IMR-90 (cell line): Measurements from ENCODE around the gene SPATA13. TPM values are rescaled to one million over a fixed set of nuclear protein-coding genes. Genes with fewer than 3 reads are reported as not detected.

Experiments
- ATAC-seq: fragments of 200-7000 bp; cut with Tn5 transposase; 2 replicates; pipeline ENCODE4 v1.9.1; 2020; ENCODE audit warnings: low read depth, mild to moderate bottlenecking, moderate library complexity
- BruUV-seq: library from RNA; stranded (reverse); fragments of 400-500 nt; replicated peaks from 2 replicates; lab custom pipeline; 2021; lab: Mats Ljungman, UMichigan
- CTCF ChIA-PET: fragments of 300-600 bp; formaldehyde crosslinking; extraction: SDS; loops from one replicate; lab custom pipeline; 2021; ENCODE audit warnings: antibody characterized with exemption; lab: Yijun Ruan, JAX
- POLR2A ChIA-PET: fragments of 300-600 bp; sonication (Branson Sonifier 250); formaldehyde crosslinking; loops from one replicate; lab custom pipeline; 2022; ENCODE audit warnings: antibody characterized with exemption; ENCODE audit not compliant: unreplicated experiment; lab: Charles Lee
- DNase-seq: peaks from one replicate; pipeline ENCODE4 v3.0.0; 2013
- H2AFZ ChIP-seq: replicated peaks from 2 replicates; pipeline ENCODE3; 2013; ENCODE audit warnings: low read length, mild to moderate bottlenecking; ENCODE audit not compliant: poor library complexity
- H2AK5ac ChIP-seq: 2 replicates; pipeline ENCODE4 v1.6.1; 2013; ENCODE audit warnings: low read depth, low read length, inconsistent platforms
- H2AK9ac ChIP-seq: replicated peaks from 2 replicates; pipeline ENCODE3; 2013; ENCODE audit warnings: mild to moderate bottlenecking, low read depth, low read length, moderate library complexity; ENCODE audit not compliant: poor library complexity
- H2BK120ac ChIP-seq: 2 replicates; pipeline ENCODE4 v1.6.1; 2013; ENCODE audit warnings: low read depth, low read length, inconsistent platforms
- H2BK15ac ChIP-seq: 3 replicates; pipeline ENCODE4 v1.6.1; 2013; ENCODE audit warnings: low read depth, low read length, inconsistent platforms
- H2BK20ac ChIP-seq: 2 replicates; pipeline ENCODE4 v1.6.1; 2013; ENCODE audit warnings: low read depth, mild to moderate bottlenecking, inconsistent platforms, low read length, moderate library complexity
- H2BK5ac ChIP-seq: 2 replicates; pipeline ENCODE4 v1.6.1; 2013; ENCODE audit warnings: mild to moderate bottlenecking, low read depth, low read length, inconsistent platforms; ENCODE audit not compliant: poor library complexity, severe bottlenecking
- H3K14ac ChIP-seq: replicated peaks from 2 replicates; pipeline ENCODE4 v1.6.1; 2013; ENCODE audit warnings: low read depth, low read length, inconsistent platforms
- H3K18ac ChIP-seq: 2 replicates; pipeline ENCODE4 v1.6.1; 2013; ENCODE audit warnings: low read depth, low read length, control low read depth
- H3K23ac ChIP-seq: 2 replicates; pipeline ENCODE4 v1.6.1; 2013; ENCODE audit warnings: low read depth, low read length, inconsistent platforms
- H3K27ac ChIP-seq: 2 replicates; pipeline ENCODE4 v1.5.1; 2013; ENCODE audit warnings: mild to moderate bottlenecking, control low read depth, low read length; ENCODE audit not compliant: insufficient read depth
- H3K27me3 ChIP-seq: 2 replicates; pipeline ENCODE4 v1.6.1; 2013; ENCODE audit warnings: low read length; ENCODE audit not compliant: control insufficient read depth, insufficient read depth
- H3K36me3 ChIP-seq: 2 replicates; pipeline ENCODE4 v1.6.1; 2013; ENCODE audit warnings: low read length, mixed read lengths; ENCODE audit not compliant: control insufficient read depth, insufficient read depth
- H3K4ac ChIP-seq: 2 replicates; pipeline ENCODE4 v1.6.1; 2013; ENCODE audit warnings: low read depth, low read length, inconsistent platforms
- H3K4me1 ChIP-seq: 2 replicates; pipeline ENCODE4 v1.6.1; 2013; ENCODE audit warnings: low read length, mixed read lengths; ENCODE audit not compliant: control insufficient read depth, insufficient read depth
- H3K4me2 ChIP-seq: 2 replicates; pipeline ENCODE4 v1.6.1; 2013; ENCODE audit warnings: low read depth, mild to moderate bottlenecking, control low read depth, low read length, moderate library complexity
- H3K4me3 ChIP-seq: 2 replicates; pipeline ENCODE4 v1.5.1; 2013; ENCODE audit warnings: low read depth, mild to moderate bottlenecking, control low read depth, low read length, moderate library complexity; ENCODE audit not compliant: insufficient read depth
- H3K56ac ChIP-seq: 2 replicates; pipeline ENCODE4 v1.6.1; 2013; ENCODE audit warnings: low read length, inconsistent platforms; ENCODE audit not compliant: insufficient read depth; ENCODE audit errors: extremely low read depth
- H3K79me1 ChIP-seq, 2 experiments: 2 replicates each; pipeline ENCODE4 v1.6.1; 2013; ENCODE audit warnings: low read length in 2 of 2, inconsistent platforms in 1 of 2, low read depth in 1 of 2
- H3K9ac ChIP-seq: 2 replicates; pipeline ENCODE4 v1.6.1; 2013; ENCODE audit warnings: low read depth, low read length, control low read depth
- H3K9me1 ChIP-seq: 2 replicates; pipeline ENCODE4 v1.6.1; 2013; ENCODE audit warnings: low read length, inconsistent platforms; ENCODE audit not compliant: insufficient read depth
- H3K9me3 ChIP-seq: 2 replicates; pipeline ENCODE4 v1.6.1; 2013; ENCODE audit warnings: low read length; ENCODE audit not compliant: control insufficient read depth, insufficient read depth
- H4K20me1 ChIP-seq: 2 replicates; pipeline ENCODE4 v1.6.1; 2013; ENCODE audit warnings: low read length, inconsistent platforms; ENCODE audit not compliant: insufficient read depth
- H4K5ac ChIP-seq: 2 replicates; pipeline ENCODE4 v1.6.1; 2013; ENCODE audit warnings: mild to moderate bottlenecking, low read depth, low read length, control low read depth
- H4K8ac ChIP-seq, 2 experiments: 2 replicates each; pipeline ENCODE4 v1.6.1; 2013; ENCODE audit warnings: low read depth in 2 of 2, low read length in 2 of 2, control low read depth in 1 of 2, inconsistent platforms in 1 of 2
- H4K91ac ChIP-seq: 2 replicates; pipeline ENCODE4 v1.6.1; 2013; ENCODE audit warnings: low read depth, low read length, inconsistent platforms; ENCODE audit not compliant: insufficient read depth
- CHD1 ChIP-seq: IDR thresholded peaks from 2 replicates; pipeline ENCODE4 v1.6.1; 2012; ENCODE audit warnings: low read depth, low read length, improper control_type of control experiment
- CTCF ChIP-seq: conservative IDR thresholded peaks from 2 replicates; pipeline ENCODE4 v1.5.1; 2012; ENCODE audit warnings: mild to moderate bottlenecking, low read depth, low read length, improper control_type of control experiment
- RAD21 ChIP-seq: IDR thresholded peaks from 2 replicates; pipeline ENCODE4 v1.6.1; 2012; ENCODE audit warnings: low read length, improper control_type of control experiment
- WGBS, 2 experiments: methylation state at CpG; one replicate each; pipeline versions ENCODE4 v1.1.5 to v1.1.7; 2013; ENCODE audit warnings: missing lambda C conversion rate in 2 of 2; ENCODE audit not compliant: insufficient read length in 1 of 2; ENCODE audit errors: extremely low coverage in 2 of 2; 5-methylcytosine and 5-hydroxymethylcytosine counted together
- dilution Hi-C: fragments of 300-500 bp; cut with HindIII; formaldehyde crosslinking; loops from one replicate; pipeline ENCODE4 v1.14.3; 2018; ENCODE audit warnings: low sequenced_read_pairs; ENCODE audit not compliant: unreplicated experiment
- in situ Hi-C: fragments of 300-500 bp; cut with MboI; formaldehyde crosslinking; loops from 3 replicates; pipeline ENCODE4 v1.14.3; 2019; ENCODE audit warnings: low sequenced_read_pairs, inconsistent platforms, mixed read lengths
- intact Hi-C: fragments of 100-400 bp; cut with micrococcal nuclease; formaldehyde crosslinking; loops from 2 replicates; pipeline ENCODE4 v1.10.0; 2022
- polyA plus RNA-seq, 3 experiments: library from polyadenylated mRNA; depleted of rRNA; stranded (reverse); fragments of >200 nt; gene quantifications; 2 replicates each; pipeline ENCODE4 v1.2.3, GENCODE V29; 2012; ENCODE audit warnings: low replicate concordance in 1 of 3
- total RNA-seq: library from RNA; depleted of rRNA; stranded (reverse); fragments of >200 nt; gene quantifications from 2 replicates; pipeline ENCODE4 v1.2.3, GENCODE V29; 2012

SPATA13 gene
- total and polyA plus RNA-seq, 2 of the 4 experiments (the other 2 are of a cell fraction), result 10.5 to 12.5 TPM

DNA sequence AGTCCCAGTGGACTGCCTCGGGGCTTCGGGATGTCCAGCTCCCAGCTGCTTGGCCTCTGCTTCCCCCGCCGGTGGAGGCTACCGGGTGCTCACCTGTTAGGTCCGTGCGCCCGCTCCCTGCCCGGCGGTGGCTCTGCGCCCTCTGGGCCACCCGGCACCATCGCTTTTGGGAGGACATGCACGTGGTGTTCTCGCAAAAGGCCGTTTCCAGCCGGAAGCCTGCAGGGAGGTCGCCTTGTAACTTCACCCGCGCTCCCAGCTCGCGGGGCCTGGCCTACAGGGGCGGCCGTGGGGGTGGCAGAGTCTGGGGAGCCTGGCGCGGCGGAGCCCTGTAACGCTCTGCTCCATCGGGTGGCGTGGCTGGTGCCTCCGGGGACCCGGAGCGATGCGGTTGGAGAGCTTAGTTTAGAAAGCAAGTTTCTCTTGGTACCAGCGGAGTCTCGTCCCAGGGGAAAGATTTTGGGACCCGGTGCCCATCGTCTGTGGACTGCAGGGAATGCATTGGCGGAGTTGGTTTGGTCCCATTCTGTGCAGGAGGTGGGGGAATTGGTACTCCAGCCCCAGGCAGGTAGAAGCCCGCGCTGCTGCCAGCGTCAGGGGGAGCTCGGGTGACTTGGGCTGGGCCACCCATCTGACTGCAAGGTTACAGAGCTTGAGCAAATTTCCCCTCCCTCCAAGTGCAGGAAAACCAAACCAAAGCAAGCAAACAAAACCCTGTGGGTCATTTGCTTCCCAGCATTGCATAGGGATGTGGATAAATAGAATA is 673 bp downstream of the SPATA13 start:
- ATAC-seq (peak; percentile 33), DNase-seq (no peak)
- TF ChIP-seq CHD1, result no peak
- TF ChIP-seq RAD21, result no peak
- no peak for TF ChIP-seq CTCF
- H2BK120ac ChIP-seq, result 0 out of 2 replicates have a peak overlapping the region, but pooled peaks have one; percentile 30
- peak overlapping the region; percentile 53; the same call in 1 of the 2 replicates for H3K27ac ChIP-seq
- intact Hi-C loops, result loop anchor here (2.0 to 5.0 kb wide), 4 partner anchors 41 to 129 kb away; no protein-coding TSS in a partner anchor
- H3K56ac ChIP-seq, result 0 out of 2 replicates have a peak overlapping the region, but pooled peaks have one; percentile 9
- peak overlapping the region; percentile 80; the same call in 1 of the 2 replicates for H3K23ac ChIP-seq
- peak overlapping the region; percentile 16; the same call in 1 of the 2 replicates for H4K91ac ChIP-seq
- 1% methylated on average over 22 of the region's 43 CpGs; no CpG with 5 or more reads in 1 of the 2 experiments for WGBS, 2 experiments
- H3K9me1 ChIP-seq, result peaks cover 31% of the 10 kb centered on the region
- 0 out of 2 replicates have a peak overlapping the region, but pooled peaks have one; percentile 28 for H2AK5ac ChIP-seq
- H2BK5ac ChIP-seq, result peak overlapping the region; percentile 42
- H3K4ac ChIP-seq, result peak overlapping the region; percentile 40
- no TSS peak for BruUV-seq
- H3K4me1 ChIP-seq, result peaks cover 21% of the 10 kb centered on the region
- H3K9me3 ChIP-seq, result no peaks in the 10 kb centered on the region
- ChIA-PET POLR2A (interaction anchor here (0.6 kb wide), 1 partner anchor 9 kb away, joined by 3 read pairs; no protein-coding TSS in a partner anchor), CTCF (no interaction called here)
- H3K9ac ChIP-seq, result peak overlapping the region; percentile 58
- H3K4me2 ChIP-seq, result peak overlapping the region; percentile 91
- in situ Hi-C loops, result no loop called here
- H2AFZ ChIP-seq, result peak overlapping the region; percentile 91
- peaks cover 31 to 53% of the 10 kb centered on the region in 2 experiments for H3K79me1 ChIP-seq
- peaks cover 4% of the 10 kb centered on the region for H3K36me3 ChIP-seq
- H2AK9ac ChIP-seq, result peak overlapping the region; percentile 51
- no peak overlapping the region; the same call in 1 of the 2 replicates for H3K18ac ChIP-seq
- H4K8ac ChIP-seq, result peak overlapping the region in 1 of 2 experiments; percentile 30; a peak in 1 of 4 replicates
- no peaks in the 10 kb centered on the region for H3K27me3 ChIP-seq
- H3K4me3 ChIP-seq, result peak overlapping the region; percentile 94
- no peak overlapping the region; the same call in 2 of the 3 replicates for H2BK15ac ChIP-seq
- H3K14ac ChIP-seq, result peak overlapping the region; percentile 57
- dilution Hi-C loops, result no loop called here
- no peak overlapping the region for H4K5ac ChIP-seq
- 0 out of 2 replicates have a peak overlapping the region, but pooled peaks have one; percentile 8 for H2BK20ac ChIP-seq
- peaks cover 39% of the 10 kb centered on the region; the same call in 1 of the 2 replicates for H4K20me1 ChIP-seq
